ENCODE results near the gene NAPB. TPM values are rescaled to one million over a fixed set of nuclear protein-coding genes. Genes with fewer than 3 reads are reported as not detected.
"Not testable (repeated sequence)": the region's sequence is repeated elsewhere in the genome, so short reads cannot be mapped to it uniquely, and the experiment has no call there.

Gene NAPB
- total RNA-seq: 10 to 100 TPM in 3 of 4 donors, 1 to 10 TPM in 1; 7.4 to 13.9 (median 11.9) TPM

- no peaks in the 10 kb centered on the region for H3K36me3 ChIP-seq
- peak; percentile 94 to 97 (median 95) for DNase-seq
- H3K4me3 ChIP-seq: peak within 1 kb of the TSS; percentile 70 to 91 (median 79)
- TF ChIP-seq CTCF (IDR thresholded peaks at IDR 0.05): peak; percentile 53 to 90 (median 76)
- TF ChIP-seq POLR2A (IDR thresholded peaks at IDR 0.05): peak; percentile 75 to 80
- peak within 1 kb of the TSS; percentile 73 to 85 (median 82) for H3K27ac ChIP-seq
- H3K4me1 ChIP-seq: peaks cover 0 to 12% (median 1%) of the 10 kb centered on the region in 4 donors
- no peaks in the 10 kb centered on the region for H3K27me3 ChIP-seq
- H3K9me3 ChIP-seq: no peaks in the 10 kb centered on the region
Measured at GRCh38 chr20:23420943-23421931, at the start of gene NAPB. Gene NAPB, minus strand, starts transcription at chr20:23421488. Its CDS starts 86 bp downstream, at chr20:23421402.

DNA sequence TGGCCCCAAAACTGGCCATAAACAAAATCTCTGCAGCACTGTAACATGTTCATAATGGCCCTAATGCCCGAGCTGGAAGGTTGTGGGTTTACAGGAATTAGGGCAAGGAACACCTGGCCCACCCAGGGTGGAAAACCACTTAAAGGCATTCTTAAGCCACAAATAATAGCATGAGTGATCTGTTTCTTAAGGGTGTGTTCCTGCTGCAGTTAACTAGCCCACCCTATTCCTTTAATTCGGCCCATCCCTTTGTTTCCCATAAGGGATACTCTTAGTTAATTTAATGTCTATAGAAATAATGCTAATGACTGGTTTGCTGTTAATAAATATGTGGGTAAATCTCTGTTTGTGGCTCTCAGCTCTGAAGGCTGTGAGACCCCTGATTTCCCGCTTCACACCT lies 45.7 kb upstream of the NAPB start:
- H3K4me1 ChIP-seq, H3K36me3 ChIP-seq, H3K27me3 ChIP-seq, H3K27ac ChIP-seq, H3K4me3 ChIP-seq, H3K9me3 ChIP-seq, DNase-seq: not testable (repeated sequence)

- Histone ChIP-seq H3K36me3 (no peaks in the 10 kb centered on the region), H3K27me3 (no peaks in the 10 kb centered on the region), H3K4me1 (no peaks in the 10 kb centered on the region), H3K27ac (no peak overlapping the region), H3K9me3 (no peaks in the 10 kb centered on the region), H3K4me3 (no peak overlapping the region)
- TF ChIP-seq POLR2A (IDR thresholded peaks at IDR 0.05) (no peak), CTCF (IDR thresholded peaks at IDR 0.05) (no peak)
- no peak for DNase-seq
Measured at GRCh38 chr20:23461180-23461579, 39.9 kb upstream of the NAPB start.

DNA sequence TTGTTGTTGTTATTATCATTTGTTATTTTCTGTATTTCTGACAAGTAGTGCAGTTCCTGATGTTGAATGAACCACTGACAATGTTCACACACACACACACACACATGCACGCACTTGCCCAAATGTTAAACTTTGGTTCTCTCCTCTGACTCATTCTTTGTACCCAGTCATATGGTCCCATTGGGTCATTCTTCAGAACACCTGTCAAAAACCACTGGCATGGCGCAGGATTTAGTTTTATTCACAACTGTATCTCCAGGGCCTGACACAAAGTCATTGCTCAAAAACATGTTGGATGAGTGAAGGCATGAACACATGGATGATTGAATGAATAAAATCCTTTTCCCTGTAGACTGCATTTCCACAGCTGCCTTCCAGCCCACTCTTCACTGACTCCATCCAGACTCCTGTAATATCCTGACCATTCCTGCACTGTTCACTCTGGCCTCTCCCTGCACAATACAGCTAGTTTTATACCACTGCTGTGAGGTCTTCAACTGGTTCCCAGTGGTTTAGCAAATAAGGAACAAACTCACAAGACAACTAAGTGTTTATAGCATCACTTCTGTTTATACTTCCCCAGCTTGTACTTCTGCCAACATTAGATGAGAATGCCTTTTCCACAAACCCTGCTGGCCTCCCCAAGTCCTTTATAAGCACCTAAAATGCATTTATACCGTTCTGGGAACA lies 38.3 kb upstream of the NAPB start:
- no peaks in the 10 kb centered on the region for H3K36me3 ChIP-seq
- H3K27me3 ChIP-seq: no peaks in the 10 kb centered on the region
- no peaks in the 10 kb centered on the region for H3K4me1 ChIP-seq
- TF ChIP-seq CTCF (IDR thresholded peaks at IDR 0.05): no peak
- TF ChIP-seq POLR2A (IDR thresholded peaks at IDR 0.05): no peak
- no peak overlapping the region for H3K27ac ChIP-seq
- DNase-seq: no peak
- H3K9me3 ChIP-seq: no peaks in the 10 kb centered on the region
- no peak overlapping the region for H3K4me3 ChIP-seq

GRCh38 chr20:23456873-23457272 lies 35.6 kb upstream of the NAPB start:
- Histone ChIP-seq H3K4me1 (no peaks in the 10 kb centered on the region), H3K27me3 (no peaks in the 10 kb centered on the region), H3K9me3 (no peaks in the 10 kb centered on the region), H3K4me3 (no peak overlapping the region), H3K36me3 (no peaks in the 10 kb centered on the region), H3K27ac (no peak overlapping the region)
- no peak for TF ChIP-seq POLR2A (IDR thresholded peaks at IDR 0.05)
- no peak for TF ChIP-seq CTCF (IDR thresholded peaks at IDR 0.05)
- no peak for DNase-seq

DNA sequence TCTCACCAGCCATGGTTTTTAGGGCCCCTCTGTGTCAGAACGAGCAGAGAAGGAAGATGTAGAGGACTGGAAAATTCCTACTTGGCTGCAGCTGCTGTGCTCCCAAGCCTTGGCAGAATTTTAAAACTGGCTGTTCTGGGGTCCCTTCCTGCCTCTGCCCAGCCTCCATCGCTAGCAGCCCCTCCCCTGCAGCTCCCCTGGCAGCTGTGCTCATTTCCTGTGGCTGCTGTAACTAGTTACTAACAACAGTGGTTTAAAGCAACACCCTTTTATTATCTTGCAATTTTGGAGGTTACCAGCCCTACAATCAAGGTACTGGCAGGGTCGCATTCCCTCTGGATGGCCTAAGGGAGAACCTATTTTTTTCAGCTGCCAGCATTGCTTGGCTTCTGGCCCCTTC lies 35.1 kb upstream of the NAPB start:
- TF ChIP-seq POLR2A (IDR thresholded peaks at IDR 0.05): no peak
- Histone ChIP-seq H3K27me3 (no peaks in the 10 kb centered on the region), H3K4me1 (no peaks in the 10 kb centered on the region), H3K4me3 (no peak overlapping the region), H3K27ac (no peak overlapping the region), H3K9me3 (no peaks in the 10 kb centered on the region), H3K36me3 (no peaks in the 10 kb centered on the region)
- DNase-seq: no peak
